Large intestine (tissue), 3 donors: Measurements from ENCODE around the gene XPNPEP1. TPM values are rescaled to one million over a fixed set of nuclear protein-coding genes. Genes with fewer than 3 reads are reported as not detected.

ENCODE experiments used
- DNase-seq, 2 donors: peaks; one replicate each; pipeline versions ENCODE4 v3.0.0 to v3.0.0-alpha.2; 2013
- H3K27ac ChIP-seq: one replicate; pipeline ENCODE4 v1.5.1; 2013; ENCODE audit warnings: low read length
- H3K27me3 ChIP-seq: 2 replicates; pipeline ENCODE4 v1.6.1; 2013; ENCODE audit warnings: low read length; ENCODE audit not compliant: control insufficient read depth, insufficient read depth
- H3K36me3 ChIP-seq: 2 replicates; pipeline ENCODE4 v1.6.1; 2013; ENCODE audit warnings: low read length; ENCODE audit not compliant: control insufficient read depth, insufficient read depth
- H3K4me1 ChIP-seq: one replicate; pipeline ENCODE4 v1.6.1; 2013; ENCODE audit warnings: low read length; ENCODE audit not compliant: control insufficient read depth, insufficient read depth
- H3K4me3 ChIP-seq: one replicate; pipeline ENCODE4 v1.5.1; 2013; ENCODE audit warnings: low read length
- H3K9me3 ChIP-seq: one replicate; pipeline ENCODE4 v1.6.1; 2013; ENCODE audit warnings: mild to moderate bottlenecking, low read depth, low read length, moderate library complexity; ENCODE audit not compliant: control insufficient read depth
- WGBS: methylation state at CpG from one replicate; pipeline ENCODE4 v1.1.5; 2013; ENCODE audit warnings: low lambda C conversion rate; ENCODE audit not compliant: insufficient coverage; 5-methylcytosine and 5-hydroxymethylcytosine counted together
- polyA plus RNA-seq: library from polyadenylated mRNA; unstranded; fragments of 120-200 nt; gene quantifications from one replicate; pipeline ENCODE4 v1.2.1, GENCODE V29; 2013

XPNPEP1 gene
- polyA plus RNA-seq, 1 donor: 152 TPM

GRCh38 chr10:109846832-109847231, 76.5 kb downstream of the XPNPEP1 start:
- Histone ChIP-seq H3K36me3 (no peaks in the 10 kb centered on the region), H3K4me3 (no peak overlapping the region), H3K4me1 (no peaks in the 10 kb centered on the region), H3K27ac (no peak overlapping the region), H3K9me3 (no peaks in the 10 kb centered on the region), H3K27me3 (no peaks in the 10 kb centered on the region)
- no peak for DNase-seq
- 10% methylated on average over 2 of the region's 3 CpGs for WGBS

DNA sequence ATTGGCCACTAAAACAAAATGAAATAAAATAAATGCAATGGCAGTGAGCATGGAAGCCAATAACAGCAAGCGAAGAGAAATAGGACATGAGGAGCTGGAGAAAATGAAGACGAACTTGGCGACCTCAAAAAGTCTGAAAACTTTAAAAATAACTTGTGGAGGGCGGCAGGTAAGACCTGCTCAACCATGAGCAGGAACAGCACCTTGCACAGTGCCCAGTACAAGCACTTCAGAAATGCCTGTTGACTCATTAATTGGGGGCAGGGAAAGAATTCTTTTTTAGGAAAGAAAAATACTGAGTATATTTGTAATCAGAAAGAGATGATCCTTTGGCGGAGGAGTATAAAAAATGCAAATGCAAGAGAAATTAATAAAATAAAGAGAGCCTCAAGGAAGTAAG, 78.0 kb downstream of the XPNPEP1 start:
- no peaks in the 10 kb centered on the region for H3K4me1 ChIP-seq
- H3K27ac ChIP-seq: no peak overlapping the region
- H3K4me3 ChIP-seq: no peak overlapping the region
- H3K27me3 ChIP-seq: no peaks in the 10 kb centered on the region
- no peak for DNase-seq
- 88% methylated on average over 4 of the region's 5 CpGs for WGBS
- H3K9me3 ChIP-seq: no peaks in the 10 kb centered on the region
- H3K36me3 ChIP-seq: no peaks in the 10 kb centered on the region

GRCh38 chr10:109838592-109839244, 84.6 kb downstream of the XPNPEP1 start:
- no peak for DNase-seq
- no peaks in the 10 kb centered on the region for H3K27me3 ChIP-seq
- 88% methylated on average over 3 of the region's 7 CpGs for WGBS
- no peak overlapping the region for H3K27ac ChIP-seq
- H3K36me3 ChIP-seq: no peaks in the 10 kb centered on the region
- no peaks in the 10 kb centered on the region for H3K9me3 ChIP-seq
- no peak overlapping the region for H3K4me3 ChIP-seq
- no peaks in the 10 kb centered on the region for H3K4me1 ChIP-seq

- no peak for DNase-seq
- no peak overlapping the region for H3K4me3 ChIP-seq
- no peak overlapping the region for H3K27ac ChIP-seq
- no peaks in the 10 kb centered on the region for H3K4me1 ChIP-seq
- no peaks in the 10 kb centered on the region for H3K9me3 ChIP-seq
- WGBS: 83% methylated on average over 2 of the region's 4 CpGs
- H3K36me3 ChIP-seq: no peaks in the 10 kb centered on the region
- no peaks in the 10 kb centered on the region for H3K27me3 ChIP-seq
These were observed 85.9 kb downstream of the XPNPEP1 start for GRCh38 chr10:109837384-109837783.

DNA sequence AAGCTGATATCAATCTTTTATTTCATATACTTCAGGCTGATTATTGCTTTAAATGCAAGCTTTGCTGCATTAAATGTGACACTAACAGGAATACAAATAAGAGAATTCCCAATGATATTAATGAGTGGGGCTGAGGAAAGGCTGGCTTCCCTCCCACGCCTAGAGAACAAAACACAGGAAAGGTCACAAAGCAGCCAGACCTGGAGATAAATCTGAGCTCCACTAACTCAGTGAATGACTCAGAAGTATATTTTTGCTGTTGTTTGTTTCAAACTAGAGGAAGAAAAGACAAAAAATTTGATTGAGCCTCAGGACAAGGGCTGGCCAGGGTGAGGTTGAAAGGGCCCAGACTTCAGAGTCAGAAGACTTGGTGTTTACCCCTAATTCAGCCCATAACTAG, 88.1 kb downstream of the XPNPEP1 start:
- Histone ChIP-seq H3K27ac (no peak overlapping the region), H3K4me3 (no peak overlapping the region), H3K27me3 (no peaks in the 10 kb centered on the region), H3K36me3 (no peaks in the 10 kb centered on the region), H3K4me1 (no peaks in the 10 kb centered on the region), H3K9me3 (no peaks in the 10 kb centered on the region)
- no CpG with 5 or more reads among the region's 1 CpG for WGBS
- DNase-seq: no peak

- WGBS: no CpG with 5 or more reads among the region's 9 CpGs
These were observed 91.5 kb downstream of the XPNPEP1 start for GRCh38 chr10:109831846-109832245.

GRCh38 chr10:109824206-109824605, 99.1 kb downstream of the XPNPEP1 start:
- WGBS: no CpG with 5 or more reads among the region's 1 CpG
- H3K27me3 ChIP-seq: no peaks in the 10 kb centered on the region
- no peak overlapping the region for H3K27ac ChIP-seq
- no peaks in the 10 kb centered on the region for H3K36me3 ChIP-seq
- DNase-seq: no peak
- no peaks in the 10 kb centered on the region for H3K4me1 ChIP-seq
- H3K9me3 ChIP-seq: no peaks in the 10 kb centered on the region
- no peak overlapping the region for H3K4me3 ChIP-seq

More at GRCh38 chr10:109831846-109832245, 91.5 kb downstream of the XPNPEP1 start:
- Histone ChIP-seq H3K27ac (no peak overlapping the region), H3K9me3 (no peaks in the 10 kb centered on the region), H3K4me1 (no peaks in the 10 kb centered on the region), H3K36me3 (no peaks in the 10 kb centered on the region), H3K27me3 (no peaks in the 10 kb centered on the region), H3K4me3 (no peak overlapping the region)
- DNase-seq: no peak

DNA sequence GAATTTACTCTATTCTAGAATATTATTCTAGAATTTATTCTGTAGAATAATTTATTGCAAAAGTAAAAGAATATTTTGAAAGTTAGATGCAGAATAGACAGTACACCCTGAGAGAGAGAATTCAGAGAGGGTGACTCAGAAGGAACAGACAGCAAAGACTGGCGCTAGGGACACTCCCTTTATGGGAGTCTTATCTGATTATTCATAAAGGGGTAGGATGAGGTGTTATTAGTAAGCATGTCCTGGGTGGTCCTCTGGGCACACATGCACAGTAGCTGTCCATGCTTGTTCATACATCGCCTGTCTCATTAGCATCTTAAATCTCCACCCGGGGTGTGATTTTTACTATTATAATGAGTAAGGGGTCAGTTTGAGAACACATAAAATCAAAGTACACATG, 100.1 kb downstream of the XPNPEP1 start:
- H3K27me3 ChIP-seq: no peaks in the 10 kb centered on the region
- H3K4me3 ChIP-seq: no peak overlapping the region
- no peak overlapping the region for H3K27ac ChIP-seq
- H3K9me3 ChIP-seq: no peaks in the 10 kb centered on the region
- no peak for DNase-seq
- no peaks in the 10 kb centered on the region for H3K4me1 ChIP-seq
- no peaks in the 10 kb centered on the region for H3K36me3 ChIP-seq
- no CpG with 5 or more reads among the region's 3 CpGs for WGBS

GRCh38 chr10:109821672-109822071, 101.6 kb downstream of the XPNPEP1 start:
- H3K9me3 ChIP-seq: no peaks in the 10 kb centered on the region
- H3K27me3 ChIP-seq: no peaks in the 10 kb centered on the region
- H3K36me3 ChIP-seq: no peaks in the 10 kb centered on the region
- no peak overlapping the region for H3K4me3 ChIP-seq
- no peak for DNase-seq
- H3K4me1 ChIP-seq: no peaks in the 10 kb centered on the region
- H3K27ac ChIP-seq: no peak overlapping the region
- WGBS: 100% methylated on average over 1 of the region's 5 CpGs

GRCh38 chr10:109820620-109821405, 102.5 kb downstream of the XPNPEP1 start:
- Histone ChIP-seq H3K36me3 (no peaks in the 10 kb centered on the region), H3K27me3 (no peaks in the 10 kb centered on the region), H3K9me3 (no peaks in the 10 kb centered on the region), H3K27ac (no peak overlapping the region), H3K4me1 (no peaks in the 10 kb centered on the region), H3K4me3 (no peak overlapping the region)
- 83% methylated on average over 1 of the region's 7 CpGs for WGBS
- no peak for DNase-seq
